Panc1 (cell line): ENCODE results near the gene SERPINA3.

ENCODE experiments used
- CTCF ChIP-seq: fragments of 450-650 bp; IDR thresholded peaks from 2 replicates; pipeline ENCODE4 v1.5.1; 2017; ENCODE audit warnings: mild to moderate bottlenecking
- POLR2AphosphoS5 ChIP-seq: IDR thresholded peaks from 2 replicates; pipeline ENCODE4 v1.6.1; 2012; ENCODE audit warnings: mild to moderate bottlenecking, low read depth, low read length, moderate library complexity
- REST ChIP-seq, 2 experiments: IDR thresholded peaks; 2 replicates each; pipeline ENCODE4 v1.6.1; 2011 to 2012; ENCODE audit warnings: low read depth in 2 of 2, control low read depth in 1 of 2, low read length in 1 of 2, mild to moderate bottlenecking in 1 of 2, moderate library complexity in 1 of 2; ENCODE audit not compliant: insufficient read depth in 1 of 2
- SIN3A ChIP-seq: IDR thresholded peaks from 2 replicates; pipeline ENCODE4 v1.6.1; 2012; ENCODE audit warnings: low read depth, mild to moderate bottlenecking, low read length, moderate library complexity, borderline replicate concordance; ENCODE audit not compliant: insufficient read depth
- TCF7L2 ChIP-seq: IDR thresholded peaks from 2 replicates; pipeline ENCODE4 v1.6.1; 2011; ENCODE audit warnings: mild to moderate bottlenecking, low read depth, low read length, inconsistent platforms

- no peak for TF ChIP-seq POLR2AphosphoS5
- TF ChIP-seq CTCF, result no peak
- TF ChIP-seq REST (IDR thresholded peaks at IDR 0.05; ENCODE audit: insufficient read depth in 1 of 2, low read depth in 2 of 2, low read length in 1 of 2), result no peak
- no peak for TF ChIP-seq SIN3A
- no peak for TF ChIP-seq TCF7L2
Measured at GRCh38 chr14:94640721-94641631, 28.8 kb downstream of the SERPINA3 start.
